ENCODE measurements around the gene RAB15. TPM values are rescaled to one million over a fixed set of nuclear protein-coding genes. Genes with fewer than 3 reads are reported as not detected.

The RAB15 gene
- total and polyA plus RNA-seq, 2 of the 8 experiments (the other 6 are each of a cell fraction or from before 2014, with no cell fraction given) = 38.8 to 58.1 TPM

GRCh38 chr14:64948612-64949210 is 23.4 kb downstream of the RAB15 start:
- H3K23me2 ChIP-seq (ENCODE audit: low read depth, low read length) = no peaks in the 10 kb centered on the region
- no peak overlapping the region for H3K18ac ChIP-seq (ENCODE audit: extremely low read depth, low read length)
- no peak overlapping the region for H2BK15ac ChIP-seq (ENCODE audit: low read length)
- no peak overlapping the region for H4K5ac ChIP-seq (ENCODE audit: insufficient read length, low read depth, low read length)
- H4K91ac ChIP-seq (replicated peaks; ENCODE audit: insufficient read length, low read length) = no peak overlapping the region
- H2AFZ ChIP-seq (ENCODE audit: low read length) = no peak overlapping the region
- H3K4ac ChIP-seq (replicated peaks; ENCODE audit: insufficient read length, low read depth, low read length) = no peak overlapping the region
- WGBS, 2 experiments (ENCODE audit: extremely low coverage in 1 of 2, insufficient coverage in 1 of 2, insufficient read length in 1 of 2, insufficient replicate concordance in 2 of 2, low coverage in 1 of 2, low lambda C conversion rate in 2 of 2, missing lambda C conversion rate in 1 of 2) = 93% methylated on average over 8 of the region's 8 CpGs; no CpG with 5 or more reads in 1 of the 2 experiments
- ChIA-PET CTCF (ENCODE audit: partially characterized antibody) (interaction anchor here (1.5 kb wide), 1 partner anchor 38 kb away, joined by 3 read pairs; no protein-coding TSS in a partner anchor), POLR2A (ENCODE audit: partially characterized antibody) (interaction anchor here (1.5 to 2.8 kb wide), 2 partner anchors 9 to 17 kb away, joined by 3 to 9 read pairs; no protein-coding TSS in a partner anchor)
- no peak overlapping the region for H4K8ac ChIP-seq (ENCODE audit: extremely low read depth, insufficient read depth, low read length)
- H3K4me1 ChIP-seq (replicated peaks in 1 of 4; ENCODE audit: control insufficient read depth in 3 of 4, insufficient read depth in 4 of 4, low read length in 3 of 4) = peaks cover 0 to under 1% (median 0%) of the 10 kb centered on the region in 4 experiments; a peak in 2 of 7 replicates
- H3K79me2 ChIP-seq (ENCODE audit: control insufficient read depth in 1 of 2, insufficient read depth in 2 of 2, low read length in 2 of 2) = no peaks in the 10 kb centered on the region
- H3K9me3 ChIP-seq (ENCODE audit: insufficient read depth in 2 of 2, low read depth in 1 of 2, low read length in 1 of 2) = no peaks in the 10 kb centered on the region
- no peak overlapping the region for H2BK5ac ChIP-seq (ENCODE audit: low read depth, low read length)
- H2BK20ac ChIP-seq (ENCODE audit: low read length) = no peak overlapping the region
- no peak overlapping the region for H3K14ac ChIP-seq (ENCODE audit: insufficient read length)
- H2AK5ac ChIP-seq (ENCODE audit: low read depth, low read length) = no peak overlapping the region
- H3K9ac ChIP-seq (replicated peaks in 1 of 4; ENCODE audit: extremely low read depth in 1 of 4, low read depth in 3 of 4, low read length in 3 of 4) = no peak overlapping the region
- H3K79me1 ChIP-seq (ENCODE audit: low read depth, low read length) = no peaks in the 10 kb centered on the region
- H3K23ac ChIP-seq (ENCODE audit: insufficient read length) = no peak overlapping the region
- H3K27ac ChIP-seq (ENCODE audit: low read depth, low read length) = no peak overlapping the region
- H4K20me1 ChIP-seq (replicated peaks in 1 of 2; ENCODE audit: control insufficient read depth in 1 of 2, insufficient read depth in 2 of 2, low read length in 2 of 2) = peaks cover 0 to 2% of the 10 kb centered on the region in 2 experiments
- H3K36me3 ChIP-seq (ENCODE audit: control insufficient read depth in 2 of 4, insufficient read depth in 4 of 4, low read length in 3 of 4) = peaks cover 5 to 34% (median 13%) of the 10 kb centered on the region in 4 experiments; a peak in 4 of 8 replicates
- no peak overlapping the region for H2BK12ac ChIP-seq (ENCODE audit: low read depth, low read length)
- FAIRE-seq (no peak), DNase-seq (ENCODE audit: low read depth in 1 of 2, low spot score in 2 of 2) (no peak)
- H3K27me3 ChIP-seq (replicated peaks in 1 of 4; ENCODE audit: control insufficient read depth in 3 of 4, extremely low read depth in 1 of 4, insufficient read depth in 3 of 4, low read length in 3 of 4) = no peaks in the 10 kb centered on the region
- H3K4me2 ChIP-seq (ENCODE audit: insufficient read depth in 1 of 2, low read depth in 2 of 2, low read length in 2 of 2) = no peak overlapping the region
- H3K56ac ChIP-seq (replicated peaks; ENCODE audit: insufficient read length, low read depth, low read length) = no peak overlapping the region
- H3K4me3 ChIP-seq (ENCODE audit: extremely low read depth in 1 of 4, insufficient read depth in 2 of 4, low read depth in 3 of 4, low read length in 4 of 4) = no peak overlapping the region
- H2BK120ac ChIP-seq (replicated peaks; ENCODE audit: low read depth, low read length) = no peak overlapping the region
- TF ChIP-seq EP300 (IDR thresholded peaks at IDR 0.05; ENCODE audit: borderline replicate concordance in 1 of 2, low read depth in 2 of 2, low read length in 2 of 2) (no peak), ASH2L (IDR thresholded peaks at IDR 0.05; ENCODE audit: low read length) (no peak), MAFK (IDR thresholded peaks at IDR 0.05; ENCODE audit: low read depth, low read length) (no peak), ZNF274 (IDR thresholded peaks at IDR 0.05; ENCODE audit: borderline replicate concordance, extremely low read depth, low read length) (no peak), TCF12 (IDR thresholded peaks at IDR 0.05; ENCODE audit: low read depth, low read length) (no peak), SP1 (IDR thresholded peaks at IDR 0.05; ENCODE audit: low read depth, low read length) (no peak), POLR2A (IDR thresholded peaks at IDR 0.05; ENCODE audit: control extremely low read depth in 1 of 2, low read depth in 2 of 2, low read length in 2 of 2) (no peak), ATF3 (IDR thresholded peaks at IDR 0.05; ENCODE audit: insufficient read depth, low read depth, low read length) (no peak), TEAD4 (IDR thresholded peaks at IDR 0.05; ENCODE audit: low read depth, low read length) (no peak), TAF7 (optimal IDR thresholded peaks at IDR 0.05; ENCODE audit: borderline replicate concordance, low read depth, low read length) (no peak), E2F6 (IDR thresholded peaks at IDR 0.05) (no peak), RNF2 (IDR thresholded peaks at IDR 0.05; ENCODE audit: borderline replicate concordance, low read depth, low read length, missing control alignments, poor library complexity, severe bottlenecking) (no peak)

All from H1 (cell line).